Cardiac muscle cell (in vitro differentiated cells and primary cell): Measurements from ENCODE around the gene ARL13B. TPM values are rescaled to one million over a fixed set of nuclear protein-coding genes. Genes with fewer than 3 reads are reported as not detected.
A peak's percentile ranks its signal among the peaks of the same experiment; 100 is the strongest.
"Not testable (repeated sequence)": the region's sequence is repeated elsewhere in the genome, so short reads cannot be mapped to it uniquely, and the experiment has no call there.

Experiments used
- DNase-seq, 2 donors: peaks; one replicate each; pipeline versions ENCODE4 v3.0.0 to v3.0.0-alpha.2; 2010 to 2017; ENCODE audit warnings: low read depth in 1 of 2, low spot score in 1 of 2
- H3K27ac ChIP-seq: fragments of 200-600 bp; sonication (generic); 2 replicates; pipeline ENCODE4 v1.5.1; 2016
- H3K27me3 ChIP-seq: fragments of 200-600 bp; sonication (generic); 2 replicates; pipeline ENCODE4 v1.6.0; 2016; ENCODE audit warnings: control low read depth
- H3K36me3 ChIP-seq: fragments of 200-600 bp; sonication (generic); 2 replicates; pipeline ENCODE4 v1.5.1; 2016; ENCODE audit warnings: control low read depth
- H3K4me1 ChIP-seq: fragments of 200-600 bp; sonication (generic); 2 replicates; pipeline ENCODE4 v1.8.1; 2017; ENCODE audit warnings: low read depth, mild to moderate bottlenecking, mixed run types
- H3K4me3 ChIP-seq: fragments of 200-600 bp; sonication (generic); 2 replicates; pipeline ENCODE4 v1.5.1; 2016; ENCODE audit warnings: mild to moderate bottlenecking
- H3K9me3 ChIP-seq: fragments of 200-600 bp; sonication (generic); 2 replicates; pipeline ENCODE4 v1.5.1; 2017; ENCODE audit warnings: low read depth, mild to moderate bottlenecking, control low read depth
- CTCF ChIP-seq: IDR thresholded peaks from 2 replicates; pipeline ENCODE4 v1.5.1; 2012; ENCODE audit warnings: low read depth, mild to moderate bottlenecking, low read length
- polyA plus RNA-seq: library from polyadenylated mRNA; unstranded; fragments of >200 nt; fragmentation: Nextera tagmentation; extraction: Ambion mirVana; gene quantifications from 2 replicates; pipeline ENCODE4 v1.2.1, GENCODE V29; 2016
- total RNA-seq: library from RNA; depleted of rRNA; stranded (reverse); fragments of >200 nt; gene quantifications from 2 replicates; pipeline ENCODE4 v1.2.3, GENCODE V29; 2016

ARL13B gene
- total and polyA plus RNA-seq, 2 experiments from 2014 or later: 6.8 to 8.5 TPM

GRCh38 chr3:94028093-94028837, 48.3 kb downstream of the ARL13B start, which contains the start of gene STX19:
TSS of gene STX19 (minus strand) at chr3:94028597. CDS start at chr3:94015269, 13,328 bp downstream.
- TF ChIP-seq CTCF: no peak

GRCh38 chr3:94036909-94037507, 57.1 kb downstream of the ARL13B start:
- no peaks in the 10 kb centered on the region for H3K4me1 ChIP-seq
- H3K36me3 ChIP-seq: peaks cover 7% of the 10 kb centered on the region
- TF ChIP-seq CTCF: peak; percentile 59
- H3K27me3 ChIP-seq: no peaks in the 10 kb centered on the region
- H3K27ac ChIP-seq: no peak overlapping the region
- DNase-seq: peak in 1 of 2 donors; percentile 51
- H3K4me3 ChIP-seq: no peak overlapping the region
- H3K9me3 ChIP-seq: no peaks in the 10 kb centered on the region

More at GRCh38 chr3:94028093-94028837, 48.3 kb downstream of the ARL13B start, which contains the start of gene STX19:
- DNase-seq: no peak
- Histone ChIP-seq H3K36me3 (no peaks in the 10 kb centered on the region), H3K4me3 (no peak within 1 kb of the TSS), H3K27me3 (no peaks in the 10 kb centered on the region), H3K27ac (no peak within 1 kb of the TSS), H3K9me3 (no peaks in the 10 kb centered on the region), H3K4me1 (no peaks in the 10 kb centered on the region)

- DNase-seq: no peak
- H3K36me3 ChIP-seq: peaks cover 11% of the 10 kb centered on the region
- H3K4me3 ChIP-seq: no peak overlapping the region
- H3K9me3 ChIP-seq: no peaks in the 10 kb centered on the region
- no peaks in the 10 kb centered on the region for H3K27me3 ChIP-seq
- H3K4me1 ChIP-seq: no peaks in the 10 kb centered on the region
- H3K27ac ChIP-seq: no peak overlapping the region
- no peak for TF ChIP-seq CTCF
Measured at GRCh38 chr3:94043285-94043684, 63.3 kb downstream of the ARL13B start.

GRCh38 chr3:94044100-94044936, 64.4 kb downstream of the ARL13B start:
- H3K4me3 ChIP-seq, H3K9me3 ChIP-seq, H3K27me3 ChIP-seq, H3K4me1 ChIP-seq, DNase-seq, H3K36me3 ChIP-seq, H3K27ac ChIP-seq: not testable (repeated sequence)

- Histone ChIP-seq H3K27me3 (no peaks in the 10 kb centered on the region), H3K27ac (no peak overlapping the region), H3K4me3 (no peak overlapping the region), H3K9me3 (no peaks in the 10 kb centered on the region), H3K36me3 (peaks cover 4% of the 10 kb centered on the region), H3K4me1 (no peaks in the 10 kb centered on the region)
- no peak for TF ChIP-seq CTCF
- DNase-seq: no peak
Measured at GRCh38 chr3:94046533-94046932, 66.6 kb downstream of the ARL13B start.
